ENCODE measurements around the gene TPST1.
"Not testable (repeated sequence)": the region's sequence is repeated elsewhere in the genome, so short reads cannot be mapped to it uniquely, and the experiment has no call there.

The TPST1 gene

GRCh38 chr7:66188645-66189044, 16.5 kb upstream of the TPST1 start:
- DNase-seq (ENCODE audit: low read depth): no peak

- DNase-seq (ENCODE audit: low read depth): no peak
Observed at GRCh38 chr7:66189695-66190503, 15.2 kb upstream of the TPST1 start.

- DNase-seq (ENCODE audit: low read depth): no peak
Observed at GRCh38 chr7:66190504-66190857, 14.7 kb upstream of the TPST1 start.

GRCh38 chr7:66193146-66193725, 11.9 kb upstream of the TPST1 start:
- no peak for DNase-seq (ENCODE audit: low read depth)

DNA sequence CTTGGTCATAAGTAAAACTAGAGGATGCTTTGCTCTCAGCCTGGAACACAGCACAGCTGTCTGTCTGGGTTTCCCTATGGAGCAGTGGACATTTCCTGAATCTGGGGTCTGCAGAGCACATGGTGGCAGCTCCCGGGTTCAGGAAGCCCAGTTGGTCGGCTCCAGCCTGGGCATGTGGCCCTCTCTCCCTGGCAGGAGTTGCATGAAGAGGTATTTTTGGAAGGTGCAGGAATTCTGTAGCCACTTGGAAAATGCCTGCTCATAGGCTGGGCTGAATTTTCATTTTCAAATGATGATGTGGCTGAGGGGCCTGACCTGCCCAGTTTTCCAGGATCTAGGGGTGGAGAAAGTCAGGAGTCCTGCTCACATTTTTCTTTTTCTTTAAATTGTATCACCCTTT, 6.7 kb upstream of the TPST1 start:
- DNase-seq (ENCODE audit: low read depth): no peak

DNA sequence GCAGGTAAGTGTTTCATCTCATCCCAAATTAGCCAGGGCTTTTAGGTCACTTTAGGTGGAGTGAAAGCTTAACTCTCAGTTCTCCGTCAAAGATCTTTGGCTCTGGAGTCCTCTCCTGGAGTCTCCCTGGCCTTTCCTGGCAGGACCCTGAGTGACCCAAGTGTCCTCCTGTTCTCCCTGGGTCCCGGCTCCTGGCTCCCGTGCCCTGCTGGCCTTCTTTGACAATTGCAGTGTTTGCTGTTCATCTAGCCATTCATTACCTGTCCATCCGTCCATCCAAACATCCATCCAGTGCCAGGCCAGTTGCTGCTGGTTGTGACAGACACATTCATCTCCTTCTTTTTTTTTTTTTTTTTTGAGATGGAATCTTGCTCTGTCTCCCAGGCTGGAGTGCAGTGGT, 6.2 kb upstream of the TPST1 start:
- no peak for DNase-seq (ENCODE audit: low read depth)

GRCh38 chr7:66202441-66202840, 2.7 kb upstream of the TPST1 start:
- DNase-seq (ENCODE audit: low read depth): no peak

DNA sequence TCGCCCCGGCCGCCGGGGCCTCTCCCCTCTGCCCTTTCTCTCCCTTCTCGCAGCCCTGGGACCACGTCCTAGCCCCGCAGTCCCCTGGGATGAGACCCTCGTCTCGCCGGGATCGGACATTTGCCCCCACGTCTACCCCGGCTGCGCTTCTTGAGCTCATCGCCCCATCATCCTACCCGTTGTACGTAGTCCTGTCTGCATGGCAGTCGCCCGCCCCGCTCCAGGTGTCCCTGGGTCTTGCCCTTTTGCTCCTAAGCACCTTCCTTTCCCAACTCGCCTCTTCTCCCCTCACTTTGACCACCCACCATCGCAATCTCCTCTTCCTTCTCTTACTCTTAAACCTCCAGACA, 582 bp downstream of the TPST1 start:
- no peak for DNase-seq (ENCODE audit: low read depth)

DNA sequence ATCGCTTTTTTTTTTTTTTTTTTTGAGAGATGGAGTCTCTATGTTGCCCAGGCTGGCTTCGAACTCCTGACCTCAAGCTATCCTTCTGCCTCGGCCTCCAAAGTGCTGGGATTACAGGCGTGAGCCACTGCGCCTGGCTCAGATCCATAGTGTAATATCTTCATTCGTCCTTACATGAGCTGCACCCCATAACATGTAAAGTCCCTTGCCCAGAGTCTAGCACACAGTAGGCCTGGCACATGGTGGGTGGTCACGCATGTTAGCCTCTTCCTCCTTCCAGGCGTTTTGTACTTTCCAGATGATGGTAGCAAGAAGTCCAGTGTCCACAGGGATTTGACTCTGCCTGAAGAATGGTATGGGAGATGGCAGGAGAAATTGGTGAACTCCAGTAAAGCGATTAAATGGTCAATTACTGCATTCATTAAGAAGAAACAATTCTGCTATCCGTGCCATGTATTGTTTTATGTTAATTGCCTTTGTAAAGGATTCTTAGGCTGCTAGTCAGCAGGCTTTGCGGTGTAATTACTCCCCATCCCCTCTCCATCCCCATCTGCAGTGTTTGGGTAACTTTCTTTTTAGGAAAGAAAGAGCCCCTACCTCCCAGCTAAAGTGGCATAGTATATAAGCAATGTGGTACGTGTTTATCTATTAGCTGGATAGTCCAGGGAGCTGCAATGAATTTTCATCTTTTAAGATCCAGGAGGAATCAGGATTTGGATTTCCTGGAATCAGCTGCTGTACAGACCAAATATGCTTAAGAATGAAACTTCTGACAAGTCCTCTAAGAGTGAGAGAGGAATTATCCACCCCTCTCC, 1.2 kb downstream of the TPST1 start:
- peak; percentile 47 for DNase-seq (ENCODE audit: low read depth)

- no peak for DNase-seq (ENCODE audit: low read depth)
Observed at GRCh38 chr7:66206934-66207240, 1.8 kb downstream of the TPST1 start.

- no peak for DNase-seq (ENCODE audit: low read depth)
Observed at GRCh38 chr7:66207540-66207939, 2.4 kb downstream of the TPST1 start.

GRCh38 chr7:66211429-66211828, 6.3 kb downstream of the TPST1 start:
- DNase-seq (ENCODE audit: low read depth): peak; percentile 37

DNA sequence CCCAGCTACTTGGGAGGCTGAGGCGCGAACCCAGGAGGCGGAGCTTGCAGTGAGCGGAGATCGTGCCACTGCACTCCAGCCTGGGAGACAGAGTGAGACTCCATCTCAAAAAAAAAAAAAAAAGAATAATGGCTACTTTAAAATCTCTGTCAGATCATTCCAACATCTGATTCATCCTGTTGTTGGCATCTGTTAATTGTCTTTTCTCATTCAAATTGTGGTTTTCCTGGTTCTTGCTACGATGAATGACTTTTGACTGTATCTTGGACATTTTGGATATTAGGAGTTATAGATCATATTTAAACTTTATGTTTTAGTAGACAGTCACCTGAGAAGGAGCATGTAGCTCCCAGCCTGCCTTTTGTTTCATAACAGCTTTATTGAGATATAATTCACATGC, 8.5 kb downstream of the TPST1 start:
- DNase-seq (ENCODE audit: low read depth): peak; percentile 44

DNA sequence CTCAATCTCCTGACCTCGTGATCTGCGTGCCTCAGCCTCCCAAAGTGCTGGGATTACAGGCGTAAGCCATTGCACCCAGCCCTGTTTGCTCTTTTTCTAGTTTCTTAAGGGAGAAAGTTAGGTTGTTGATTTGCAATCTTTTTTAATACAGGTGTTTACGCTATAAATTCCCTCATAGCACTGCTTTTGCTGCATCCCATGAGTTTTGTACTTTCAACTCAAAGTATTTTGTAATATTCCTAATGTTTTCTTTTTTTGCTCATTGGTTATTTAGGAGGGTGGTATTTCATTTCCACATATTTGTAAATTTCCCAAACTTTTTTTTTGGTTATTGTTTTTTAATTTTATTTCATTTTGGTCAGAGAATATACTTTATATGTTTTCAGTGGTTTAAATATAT, 11.6 kb downstream of the TPST1 start:
- no peak for DNase-seq (ENCODE audit: low read depth)

- no peak for DNase-seq (ENCODE audit: low read depth)
Observed at GRCh38 chr7:66219805-66220204, 14.7 kb downstream of the TPST1 start.

DNA sequence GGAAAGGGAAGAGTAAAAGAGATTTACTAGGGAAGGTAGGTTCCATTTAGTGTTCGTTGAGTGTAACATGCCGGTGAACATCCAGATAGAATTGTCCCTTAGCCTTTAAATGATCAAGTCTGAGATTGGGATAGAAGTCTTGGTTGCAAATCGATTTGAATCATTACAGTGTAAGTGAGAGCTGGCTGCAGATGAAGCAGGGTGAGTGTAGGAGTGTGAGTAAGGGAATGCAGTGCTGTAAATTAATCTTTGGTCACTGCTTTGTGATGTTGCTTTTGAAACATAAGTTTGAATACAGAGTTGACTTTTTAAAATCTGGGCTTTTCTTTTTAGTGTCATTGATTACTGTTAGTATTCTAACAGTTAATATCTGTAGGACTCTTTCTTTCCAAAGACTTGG, 16.3 kb downstream of the TPST1 start:
- no peak for DNase-seq (ENCODE audit: low read depth)

DNA sequence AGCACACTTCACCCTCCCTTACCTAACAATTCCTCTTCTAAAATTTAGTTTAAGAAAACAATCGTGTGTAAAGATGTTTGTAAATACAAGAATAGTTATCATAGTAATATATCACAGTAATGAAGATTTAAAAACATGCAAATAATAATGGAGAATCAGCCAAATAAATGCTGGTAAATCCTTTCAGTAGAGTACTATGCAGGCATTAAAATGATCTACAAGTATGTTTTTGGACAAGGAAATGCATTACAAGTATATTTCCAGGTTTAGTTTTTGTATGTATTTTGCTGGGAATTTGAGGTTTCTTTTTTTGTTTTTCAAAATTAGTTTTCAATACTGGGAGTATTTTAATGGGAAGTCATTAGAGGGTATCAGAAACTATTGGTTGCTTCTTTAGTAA, 22.7 kb downstream of the TPST1 start:
- DNase-seq (ENCODE audit: low read depth): no peak

GRCh38 chr7:66231326-66232216, 26.4 kb downstream of the TPST1 start:
- DNase-seq (ENCODE audit: low read depth): not testable (repeated sequence)

DNA sequence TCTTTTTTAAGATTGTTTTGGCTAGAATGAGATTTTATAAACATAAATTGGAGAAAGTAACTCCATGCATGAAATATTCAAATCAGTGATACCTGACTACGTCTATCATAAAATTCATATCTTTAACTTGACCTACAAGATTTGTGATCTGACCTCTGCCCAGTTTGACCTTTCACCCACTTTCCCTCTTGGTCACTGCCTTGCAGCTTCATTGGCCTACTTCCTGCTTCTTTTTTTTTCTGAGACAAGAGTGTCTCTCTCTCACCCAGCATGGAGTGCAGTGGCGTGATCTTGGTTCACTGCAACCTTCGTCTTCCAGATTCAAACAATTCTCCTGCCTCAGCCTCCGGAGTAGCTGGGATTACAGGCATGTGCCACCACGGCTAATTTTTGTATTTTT, 28.5 kb downstream of the TPST1 start:
- DNase-seq (ENCODE audit: low read depth): no peak

GRCh38 chr7:66236713-66237303, 31.7 kb downstream of the TPST1 start:
- peak; percentile 46 for DNase-seq (ENCODE audit: low read depth)

GRCh38 chr7:66237906-66238772, 33.0 kb downstream of the TPST1 start:
- DNase-seq (ENCODE audit: low read depth): peak; percentile 52
